ENCODE measurements around the gene REV3L.

DNA sequence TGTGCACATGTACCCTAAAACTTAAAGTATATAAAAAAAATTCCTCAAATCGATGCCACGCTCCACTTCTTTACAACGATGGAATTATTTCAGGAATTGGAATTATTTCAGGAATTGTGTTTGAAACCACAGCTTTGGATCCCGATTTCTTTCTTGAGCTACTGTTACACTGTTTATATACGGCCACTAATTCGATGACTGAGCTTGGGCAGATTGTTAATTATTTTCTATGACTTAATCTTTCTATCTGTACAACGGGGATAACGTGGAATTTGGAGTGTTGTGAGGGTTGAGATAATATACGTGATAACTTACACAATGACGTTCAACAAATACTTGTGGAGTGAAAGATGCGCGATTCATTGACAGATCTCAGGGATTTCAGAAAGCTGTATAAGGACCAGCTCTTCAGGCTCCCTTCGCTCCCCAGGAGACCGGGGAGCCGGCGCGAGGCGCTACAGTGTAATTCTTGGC is 224.4 kb downstream of the REV3L start:
- no peak for TF ChIP-seq POLR2AphosphoS5 (IDR thresholded peaks at IDR 0.05; ENCODE audit: low read depth, low read length)
- TF ChIP-seq POLR2A (IDR thresholded peaks at IDR 0.05; ENCODE audit: low read depth, low read length): no peak
- no peak for TF ChIP-seq TAF1 (IDR thresholded peaks at IDR 0.05; ENCODE audit: borderline replicate concordance, low read depth, low read length)
